CD4-positive, alpha-beta memory T cell (primary cell): Measurements from ENCODE around the gene COX10. TPM values are rescaled to one million over a fixed set of nuclear protein-coding genes. Genes with fewer than 3 reads are reported as not detected.
A peak's percentile ranks its signal among the peaks of the same experiment; 100 is the strongest.

ENCODE experiments used
- CTCF ChIA-PET: fragments of 350-600 bp; sonication (Branson Sonifier 250); formaldehyde crosslinking; loops from one replicate; lab custom pipeline; 2021; ENCODE audit warnings: inconsistent platforms; ENCODE audit not compliant: partially characterized antibody; lab: Charles Lee
- POLR2A ChIA-PET: fragments of 350-600 bp; sonication (Branson Sonifier 250); formaldehyde crosslinking; loops from one replicate; lab custom pipeline; 2021; ENCODE audit not compliant: partially characterized antibody; lab: Charles Lee
- DNase-seq, 5 donors: peaks; one replicate each; pipeline versions ENCODE4 v3.0.0 to v3.0.0-alpha.2; 2020 to 2022; ENCODE audit warnings: mixed read lengths in 1 of 5
- H3K27ac ChIP-seq: one replicate; pipeline ENCODE4 v1.7.0; 2013; ENCODE audit warnings: low read depth, low read length
- H3K27me3 ChIP-seq: 2 replicates; pipeline ENCODE4 v1.7.0; 2013; ENCODE audit warnings: mild to moderate bottlenecking, low read length, moderate library complexity; ENCODE audit not compliant: insufficient read depth
- H3K36me3 ChIP-seq: 2 replicates; pipeline ENCODE4 v1.7.0; 2013; ENCODE audit warnings: mild to moderate bottlenecking, low read length, moderate library complexity; ENCODE audit not compliant: insufficient read depth
- H3K4me1 ChIP-seq: 2 replicates; pipeline ENCODE4 v1.7.0; 2013; ENCODE audit warnings: mild to moderate bottlenecking, low read length, moderate library complexity; ENCODE audit not compliant: insufficient read depth
- H3K4me3 ChIP-seq, 2 donors: one replicate each; pipeline ENCODE4 v1.7.0; 2013; ENCODE audit warnings: low read length in 2 of 2, mild to moderate bottlenecking in 1 of 2
- H3K9me3 ChIP-seq, 2 donors: one replicate each; pipeline ENCODE4 v1.7.0; 2013; ENCODE audit warnings: low read length in 2 of 2, control low read depth in 1 of 2; ENCODE audit not compliant: control insufficient read depth in 1 of 2
- H3K27ac Mint-ChIP-seq, 7 donors: one replicate each; pipeline ENCODE4 v1.8.0; 2020 to 2021; ENCODE audit warnings: mixed read lengths in 7 of 7, mild to moderate bottlenecking in 6 of 7, inconsistent platforms in 3 of 7, moderate library complexity in 3 of 7
- H3K27me3 Mint-ChIP-seq, 2 donors: one replicate each; pipeline ENCODE4 v1.8.0; 2020 to 2021; ENCODE audit warnings: mixed read lengths in 2 of 2
- H3K36me3 Mint-ChIP-seq, 2 donors: one replicate each; pipeline ENCODE4 v1.8.0; 2020 to 2021; ENCODE audit warnings: mixed read lengths in 2 of 2, inconsistent platforms in 1 of 2, mild to moderate bottlenecking in 1 of 2
- H3K4me1 Mint-ChIP-seq, 4 donors: one replicate each; pipeline ENCODE4 v1.8.0; 2020 to 2021; ENCODE audit warnings: mixed read lengths in 4 of 4, mild to moderate bottlenecking in 1 of 4
- H3K4me3 Mint-ChIP-seq, 8 donors: one replicate each; pipeline ENCODE4 v1.8.0; 2020 to 2021; ENCODE audit warnings: mixed read lengths in 8 of 8, mild to moderate bottlenecking in 7 of 8, moderate library complexity in 6 of 8, inconsistent platforms in 3 of 8
- H3K9me3 Mint-ChIP-seq, 8 donors: one replicate each; pipeline ENCODE4 v1.8.0; 2020 to 2021; ENCODE audit warnings: mixed read lengths in 8 of 8, mild to moderate bottlenecking in 5 of 8, inconsistent platforms in 3 of 8, moderate library complexity in 1 of 8
- intact Hi-C: fragments of 100-400 bp; cut with micrococcal nuclease; formaldehyde crosslinking; loops from one replicate; pipeline ENCODE4 v1.15.1; 2023
- polyA plus RNA-seq, 2 donors: library from polyadenylated mRNA; unstranded; fragments of 300-500 nt; fragmentation: Illumina TruSeq; gene quantifications; one replicate each; pipeline ENCODE4 v1.2.3, GENCODE V29; 2021
- total RNA-seq, 2 experiments: library from RNA; stranded (reverse); gene quantifications; one replicate each; pipeline ENCODE4 v1.2.3, GENCODE V29; 2021

COX10 gene
- total and polyA plus RNA-seq, 4 experiments from 2014 or later, result 16.9 to 34.8 (median 20.4) TPM

GRCh38 chr17:14149751-14150150 is 80.4 kb downstream of the COX10 start:
- POLR2A ChIA-PET, result interaction anchor here (0.6 kb wide), 1 partner anchor 54 kb away, joined by 3 read pairs; no protein-coding TSS in a partner anchor
- H3K4me3 Mint-ChIP-seq, result no peak overlapping the region
- H3K4me1 Mint-ChIP-seq, result peaks cover 27 to 58% (median 40%) of the 10 kb centered on the region in 4 donors
- H3K36me3 ChIP-seq, result no peaks in the 10 kb centered on the region
- peaks cover 23% of the 10 kb centered on the region for H3K4me1 ChIP-seq
- H3K27me3 ChIP-seq, result no peaks in the 10 kb centered on the region
- no peak for DNase-seq
- no peaks in the 10 kb centered on the region for H3K9me3 ChIP-seq
- peaks cover 0 to 22% of the 10 kb centered on the region in 2 donors for H3K36me3 Mint-ChIP-seq
- intact Hi-C loops, result loop anchor here (5.0 kb wide), 1 partner anchor 37 kb away; no protein-coding TSS in a partner anchor
- peaks cover 0 to 6% (median 0%) of the 10 kb centered on the region in 8 donors for H3K9me3 Mint-ChIP-seq
- no peak overlapping the region for H3K4me3 ChIP-seq
- CTCF ChIA-PET, result no interaction called here
- no peaks in the 10 kb centered on the region for H3K27me3 Mint-ChIP-seq
- H3K27ac Mint-ChIP-seq, result peak overlapping the region in 2 of 7 donors; percentile 57 to 73
- H3K27ac ChIP-seq, result no peak overlapping the region

DNA sequence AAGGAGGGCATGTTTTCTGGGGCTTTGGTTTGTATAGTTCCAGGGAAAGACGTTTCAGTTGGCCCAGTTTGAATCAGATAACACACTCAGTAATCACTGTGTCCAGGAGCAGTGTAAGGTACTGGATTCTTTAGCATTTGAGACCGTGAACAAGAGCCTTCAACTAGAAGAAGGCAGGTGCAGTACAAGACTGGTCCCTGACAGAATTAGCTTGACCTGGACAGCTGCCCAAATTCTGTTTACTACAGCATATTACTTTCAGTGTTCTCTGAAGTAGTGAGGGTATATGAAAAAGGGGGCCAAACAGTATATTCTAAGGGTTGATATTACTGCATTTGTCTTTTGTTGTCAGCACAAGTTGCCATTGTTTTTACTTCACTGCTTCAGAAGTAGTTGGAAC is 81.3 kb downstream of the COX10 start:
- peaks cover 0 to 22% of the 10 kb centered on the region in 2 donors for H3K36me3 Mint-ChIP-seq
- peaks cover 26 to 55% (median 36%) of the 10 kb centered on the region in 4 donors for H3K4me1 Mint-ChIP-seq

GRCh38 chr17:14152721-14153120 is 83.4 kb downstream of the COX10 start:
- H3K27ac Mint-ChIP-seq, result peak overlapping the region in 3 of 7 donors; percentile 11 to 72 (median 17)
- CTCF ChIA-PET, result no interaction called here

More for the DNA sequence above, 81.3 kb downstream of the COX10 start:
- no peak overlapping the region for H3K4me3 Mint-ChIP-seq
- Histone ChIP-seq H3K4me1 (peaks cover 23% of the 10 kb centered on the region), H3K9me3 (no peaks in the 10 kb centered on the region), H3K27ac (no peak overlapping the region), H3K4me3 (no peak overlapping the region), H3K36me3 (no peaks in the 10 kb centered on the region), H3K27me3 (no peaks in the 10 kb centered on the region)
- intact Hi-C loops, result loop anchor here (5.0 kb wide), 1 partner anchor 38 kb away; no protein-coding TSS in a partner anchor
- H3K27me3 Mint-ChIP-seq, result no peaks in the 10 kb centered on the region
- no peak for DNase-seq
- ChIA-PET CTCF (no interaction called here), POLR2A (interaction anchor here (0.6 kb wide), 1 partner anchor 53 kb away, joined by 3 read pairs; no protein-coding TSS in a partner anchor)
- peaks cover 0 to 3% (median 0%) of the 10 kb centered on the region in 8 donors for H3K9me3 Mint-ChIP-seq
- peak overlapping the region in 4 of 7 donors; percentile 43 to 58 (median 50) for H3K27ac Mint-ChIP-seq

DNA sequence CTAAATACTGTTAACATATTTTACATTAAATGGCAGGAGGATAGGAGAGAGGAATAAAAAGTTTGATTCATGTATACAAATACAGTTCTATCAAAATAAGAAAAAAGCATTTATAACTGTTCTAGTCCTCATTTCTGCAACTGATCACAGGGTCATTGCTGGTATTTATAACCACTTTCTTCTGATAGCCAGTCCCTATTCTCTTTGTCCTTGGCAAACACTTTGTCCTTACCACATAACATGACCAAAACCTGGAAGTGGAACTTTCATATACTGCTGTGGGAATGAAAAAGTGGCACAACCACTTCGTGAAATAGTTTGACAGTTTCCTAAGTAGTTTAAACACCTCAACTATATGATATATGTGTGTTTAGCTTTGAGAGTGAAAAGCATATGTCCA is 84.1 kb downstream of the COX10 start:
- intact Hi-C loops, result loop anchor here (5.0 kb wide), 1 partner anchor 41 kb away; no protein-coding TSS in a partner anchor
- POLR2A ChIA-PET, result interaction anchor here (1.4 kb wide), 1 partner anchor 44 kb away, joined by 3 read pairs; no protein-coding TSS in a partner anchor
- H3K9me3 ChIP-seq, result no peaks in the 10 kb centered on the region
- no peaks in the 10 kb centered on the region for H3K36me3 ChIP-seq
- Mint-ChIP-seq H3K9me3 (peaks cover 0 to 2% (median 0%) of the 10 kb centered on the region in 8 donors), H3K27me3 (no peaks in the 10 kb centered on the region), H3K27ac (peak overlapping the region in 2 of 7 donors; percentile 11 to 72), H3K4me1 (peaks cover 27 to 50% (median 39%) of the 10 kb centered on the region in 4 donors), H3K36me3 (peaks cover 0 to 20% of the 10 kb centered on the region in 2 donors), H3K4me3 (peak overlapping the region in 1 of 8 donors; percentile 2)
- no peak overlapping the region for H3K27ac ChIP-seq
- DNase-seq, result no peak
- no peak overlapping the region for H3K4me3 ChIP-seq
- CTCF ChIA-PET, result no interaction called here
- peaks cover 23% of the 10 kb centered on the region for H3K4me1 ChIP-seq
- H3K27me3 ChIP-seq, result no peaks in the 10 kb centered on the region

More at GRCh38 chr17:14152721-14153120, 83.4 kb downstream of the COX10 start:
- peaks cover 0 to 2% (median 0%) of the 10 kb centered on the region in 8 donors for H3K9me3 Mint-ChIP-seq
- Histone ChIP-seq H3K36me3 (no peaks in the 10 kb centered on the region), H3K4me1 (peaks cover 23% of the 10 kb centered on the region), H3K4me3 (no peak overlapping the region), H3K27ac (no peak overlapping the region), H3K9me3 (no peaks in the 10 kb centered on the region), H3K27me3 (no peaks in the 10 kb centered on the region)
- POLR2A ChIA-PET, result interaction anchor here (1.4 kb wide), 1 partner anchor 45 kb away, joined by 3 read pairs; no protein-coding TSS in a partner anchor
- H3K27me3 Mint-ChIP-seq, result no peaks in the 10 kb centered on the region
- DNase-seq, result no peak
- peaks cover 0 to 20% of the 10 kb centered on the region in 2 donors for H3K36me3 Mint-ChIP-seq
- intact Hi-C loops, result loop anchor here (5.0 kb wide), 1 partner anchor 40 kb away; no protein-coding TSS in a partner anchor
- peaks cover 29 to 55% (median 38%) of the 10 kb centered on the region in 4 donors for H3K4me1 Mint-ChIP-seq
- H3K4me3 Mint-ChIP-seq, result no peak overlapping the region

DNA sequence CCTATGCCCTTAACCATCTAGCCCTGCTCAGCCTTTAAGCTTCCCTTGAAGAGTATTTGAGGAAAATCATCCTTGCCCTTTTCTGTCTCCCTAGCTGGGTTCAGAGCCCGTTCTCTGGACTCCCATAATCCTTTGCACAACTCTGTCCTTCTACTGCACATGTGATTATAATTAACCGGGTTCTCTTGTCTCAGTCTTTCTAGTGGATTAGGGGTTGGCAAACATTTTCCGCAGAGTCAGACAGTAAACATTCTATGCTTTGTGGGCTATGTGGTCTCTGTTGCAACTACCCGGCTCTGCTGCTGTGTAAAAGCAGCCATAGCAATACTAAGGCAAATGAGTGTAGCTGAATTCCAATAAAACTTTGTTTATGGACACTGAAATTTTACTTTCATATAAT is 87.4 kb downstream of the COX10 start:
- ChIA-PET POLR2A (no interaction called here), CTCF (no interaction called here)
- Mint-ChIP-seq H3K36me3 (peaks cover 5 to 30% of the 10 kb centered on the region in 2 donors), H3K4me3 (no peak overlapping the region), H3K9me3 (no peaks in the 10 kb centered on the region), H3K27ac (peak overlapping the region in 3 of 7 donors; percentile 37 to 54 (median 47)), H3K4me1 (peaks cover 15 to 27% (median 19%) of the 10 kb centered on the region in 4 donors), H3K27me3 (no peaks in the 10 kb centered on the region)
- H3K9me3 ChIP-seq, result no peaks in the 10 kb centered on the region
- H3K4me1 ChIP-seq, result peaks cover 9% of the 10 kb centered on the region
- intact Hi-C loops, result no loop called here
- no peaks in the 10 kb centered on the region for H3K36me3 ChIP-seq
- no peaks in the 10 kb centered on the region for H3K27me3 ChIP-seq
- no peak overlapping the region for H3K4me3 ChIP-seq
- DNase-seq, result no peak
- no peak overlapping the region for H3K27ac ChIP-seq

- no peaks in the 10 kb centered on the region for H3K27me3 Mint-ChIP-seq
- intact Hi-C loops, result no loop called here
- no peak overlapping the region for H3K27ac ChIP-seq
- POLR2A ChIA-PET, result no interaction called here
- DNase-seq, result no peak
- H3K4me1 Mint-ChIP-seq, result peaks cover 8 to 16% (median 12%) of the 10 kb centered on the region in 4 donors
- CTCF ChIA-PET, result no interaction called here
- H3K9me3 Mint-ChIP-seq, result no peaks in the 10 kb centered on the region
- no peaks in the 10 kb centered on the region for H3K9me3 ChIP-seq
- H3K4me3 ChIP-seq, result no peak overlapping the region
- no peaks in the 10 kb centered on the region for H3K36me3 ChIP-seq
- H3K27me3 ChIP-seq, result no peaks in the 10 kb centered on the region
- H3K4me3 Mint-ChIP-seq, result no peak overlapping the region
- H3K27ac Mint-ChIP-seq, result peak overlapping the region in 1 of 7 donors; percentile 62
- peaks cover 9 to 23% of the 10 kb centered on the region in 2 donors for H3K36me3 Mint-ChIP-seq
- H3K4me1 ChIP-seq, result no peaks in the 10 kb centered on the region
These were observed 88.5 kb downstream of the COX10 start for GRCh38 chr17:14157822-14158221.

- H3K4me1 Mint-ChIP-seq, result peaks cover 5 to 13% (median 11%) of the 10 kb centered on the region in 4 donors
- Histone ChIP-seq H3K4me1 (no peaks in the 10 kb centered on the region), H3K36me3 (no peaks in the 10 kb centered on the region), H3K27ac (no peak overlapping the region), H3K4me3 (no peak overlapping the region), H3K27me3 (no peaks in the 10 kb centered on the region), H3K9me3 (no peaks in the 10 kb centered on the region)
- no peak overlapping the region for H3K4me3 Mint-ChIP-seq
- H3K36me3 Mint-ChIP-seq, result peaks cover 11 to 24% of the 10 kb centered on the region in 2 donors
- no peak for DNase-seq
- no peaks in the 10 kb centered on the region for H3K27me3 Mint-ChIP-seq
- ChIA-PET POLR2A (no interaction called here), CTCF (no interaction called here)
- H3K27ac Mint-ChIP-seq, result peak overlapping the region in 1 of 7 donors; percentile 53
- no peaks in the 10 kb centered on the region for H3K9me3 Mint-ChIP-seq
- intact Hi-C loops, result no loop called here
These were observed 89.4 kb downstream of the COX10 start for GRCh38 chr17:14158707-14159106.
